ENCODE measurements around the gene KRT9.
A peak's percentile ranks its signal among the peaks of the same experiment; 100 is the strongest.
"Not testable (repeated sequence)": the region's sequence is repeated elsewhere in the genome, so short reads cannot be mapped to it uniquely, and the experiment has no call there.

The KRT9 gene

DNA sequence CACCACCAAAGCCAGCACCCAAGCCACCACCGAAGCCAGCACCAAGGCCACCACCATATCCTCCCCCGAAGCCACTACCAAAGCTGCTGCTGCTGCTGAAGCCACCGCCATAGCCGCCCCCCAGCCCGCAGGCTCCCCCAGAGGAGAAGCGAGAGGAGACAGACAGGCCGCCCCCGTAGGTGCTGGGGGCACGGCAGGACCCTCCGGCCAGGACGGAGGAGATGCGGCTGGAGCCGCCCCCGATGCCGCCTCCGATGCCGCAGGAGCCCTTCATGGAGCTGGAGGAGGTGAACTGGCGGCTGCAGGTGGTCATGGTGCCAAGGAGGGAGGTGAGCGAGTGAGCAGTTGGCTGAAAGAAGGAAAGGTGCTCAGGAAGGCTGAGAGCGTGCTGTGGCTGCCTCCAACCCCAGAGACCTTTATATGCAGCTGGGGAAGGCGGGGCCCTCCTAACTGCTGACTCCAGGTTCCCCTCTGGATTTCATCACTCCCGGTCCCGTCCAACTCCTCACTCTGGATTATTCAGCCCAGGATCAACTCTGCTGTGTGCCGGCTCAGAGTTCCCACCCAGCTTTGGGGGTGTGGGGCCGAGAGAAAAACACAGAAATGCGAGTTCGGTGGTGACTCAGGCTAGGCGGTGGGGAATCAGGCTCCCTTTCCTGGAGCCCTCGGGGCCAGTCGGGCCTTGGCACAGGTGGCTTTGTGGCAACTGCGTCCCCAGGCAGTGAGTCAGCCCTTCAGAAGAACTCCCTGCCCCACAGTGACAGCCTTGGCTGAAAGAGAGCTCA is 40.7 kb upstream of the KRT9 start, which contains the start of gene KRT16:
Gene KRT16 (minus strand): TSS at position 392 of the 785 bp plus-strand sequence. CDS start 79 bp downstream, at position 313.
- ATAC-seq, result not testable (repeated sequence)

DNA sequence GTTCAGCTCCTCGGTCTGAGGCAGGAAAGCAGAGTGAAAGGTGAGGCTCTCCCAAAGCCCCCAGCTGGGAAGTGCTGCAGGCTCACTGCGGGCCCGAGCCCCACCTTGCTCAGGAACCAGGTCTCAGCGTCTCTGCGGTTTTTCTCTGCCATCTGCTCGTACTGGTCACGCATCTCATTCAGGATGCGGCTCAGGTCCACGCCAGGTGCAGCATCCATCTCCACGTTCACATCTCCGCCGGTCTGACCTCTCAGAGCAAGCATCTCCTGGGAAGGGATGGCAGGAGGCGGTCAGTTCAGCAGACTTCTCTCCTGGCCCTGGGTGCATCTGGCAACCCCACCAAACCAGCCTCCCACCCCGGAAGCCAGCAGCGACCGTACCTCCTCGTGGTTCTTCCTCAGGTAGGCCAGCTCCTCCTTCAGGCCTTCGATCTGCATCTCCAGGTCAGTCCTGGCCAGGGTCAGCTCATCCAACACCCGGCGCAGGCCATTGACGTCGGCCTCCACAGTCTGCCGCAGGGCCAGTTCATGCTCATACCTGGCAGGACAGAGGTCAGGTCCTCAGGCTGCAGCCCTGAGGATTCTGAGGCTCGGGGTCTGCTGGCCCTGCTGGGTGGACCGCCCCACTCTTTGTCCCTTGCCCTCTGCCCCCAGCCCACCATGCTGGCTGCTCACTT is 39.2 kb upstream of the KRT9 start:
- Mint-ChIP-seq H3K27ac (no peak overlapping the region), H3K27me3 (peaks cover 53% of the 10 kb centered on the region), H3K4me3 (no peak overlapping the region), H3K9me3 (peaks cover 11% of the 10 kb centered on the region), H3K4me1 (no peaks in the 10 kb centered on the region), H3K36me3 (peaks cover 12% of the 10 kb centered on the region)
- no peak for ATAC-seq

More for the DNA sequence above, 40.7 kb upstream of the KRT9 start, which contains the start of gene KRT16:
- not testable (repeated sequence) for H3K27ac Mint-ChIP-seq, H3K4me3 Mint-ChIP-seq, H3K4me1 Mint-ChIP-seq, H3K9me3 Mint-ChIP-seq, H3K36me3 Mint-ChIP-seq
- H3K27me3 Mint-ChIP-seq, result peaks cover 53% of the 10 kb centered on the region

GRCh38 chr17:41610061-41610517 is 38.2 kb upstream of the KRT9 start:
- H3K27me3 Mint-ChIP-seq, result peaks cover 44% of the 10 kb centered on the region
- peaks cover 12% of the 10 kb centered on the region for H3K36me3 Mint-ChIP-seq
- H3K4me3 Mint-ChIP-seq, H3K4me1 Mint-ChIP-seq, H3K27ac Mint-ChIP-seq: not testable (repeated sequence)
- peaks cover 11% of the 10 kb centered on the region for H3K9me3 Mint-ChIP-seq
- ATAC-seq, result peak; percentile 24

DNA sequence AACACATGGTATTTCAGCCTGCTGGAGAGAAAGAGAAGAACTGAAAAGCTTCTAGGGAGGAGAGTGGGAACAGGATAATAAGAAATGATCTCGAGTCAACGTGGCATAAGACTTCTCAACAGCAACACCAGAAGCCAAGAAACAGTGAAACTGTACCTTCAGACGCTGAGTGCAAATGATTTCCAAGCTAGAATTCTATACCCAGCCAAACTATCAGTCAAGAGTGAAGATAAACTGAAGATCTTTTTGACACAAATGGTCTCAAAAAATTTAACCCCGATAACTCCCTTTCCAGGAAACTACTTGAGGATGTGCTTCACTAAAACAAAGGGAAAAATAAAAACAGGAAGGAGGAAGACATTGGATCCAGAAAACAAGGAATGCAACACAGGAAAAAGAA is 35.1 kb upstream of the KRT9 start:
- not testable (repeated sequence) for H3K27ac Mint-ChIP-seq, ATAC-seq
- peaks cover 11% of the 10 kb centered on the region for H3K9me3 Mint-ChIP-seq

DNA sequence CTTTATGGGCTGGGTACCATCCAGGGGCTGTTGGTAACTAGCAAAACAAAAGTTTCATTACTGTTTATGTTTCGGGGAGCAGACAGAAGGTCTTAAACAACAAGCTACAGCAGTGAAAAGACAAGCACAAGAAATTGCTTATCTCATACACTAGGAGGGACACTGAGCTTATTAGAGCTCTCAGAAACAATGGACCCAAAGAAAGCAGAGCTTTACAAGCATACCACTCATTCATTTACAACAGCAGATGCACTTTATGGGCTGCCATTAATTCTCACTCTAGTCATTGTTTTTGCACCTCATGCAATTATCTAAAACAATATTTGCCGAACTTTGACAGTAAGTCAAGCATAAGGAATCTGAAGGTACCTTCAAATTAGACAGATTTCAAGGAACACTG is 30.7 kb upstream of the KRT9 start:
- Mint-ChIP-seq H3K36me3 (peaks cover 12% of the 10 kb centered on the region), H3K27ac (no peak overlapping the region), H3K27me3 (peaks cover 38% of the 10 kb centered on the region), H3K9me3 (peaks cover 19% of the 10 kb centered on the region), H3K4me1 (no peaks in the 10 kb centered on the region), H3K4me3 (no peak overlapping the region)
- no peak for ATAC-seq

More for the DNA sequence above, 35.1 kb upstream of the KRT9 start:
- H3K4me1 Mint-ChIP-seq, H3K4me3 Mint-ChIP-seq: not testable (repeated sequence)
- peaks cover 39% of the 10 kb centered on the region for H3K27me3 Mint-ChIP-seq
- peaks cover 12% of the 10 kb centered on the region for H3K36me3 Mint-ChIP-seq

GRCh38 chr17:41600318-41600717 is 28.5 kb upstream of the KRT9 start:
- Mint-ChIP-seq H3K36me3 (no peaks in the 10 kb centered on the region), H3K9me3 (peaks cover 10% of the 10 kb centered on the region), H3K27ac (no peak overlapping the region), H3K4me1 (no peaks in the 10 kb centered on the region), H3K4me3 (no peak overlapping the region), H3K27me3 (peaks cover 30% of the 10 kb centered on the region)
- no peak for ATAC-seq

GRCh38 chr17:41599680-41600079 is 27.8 kb upstream of the KRT9 start:
- Mint-ChIP-seq H3K36me3 (no peaks in the 10 kb centered on the region), H3K27ac (no peak overlapping the region), H3K4me3 (no peak overlapping the region), H3K27me3 (peaks cover 37% of the 10 kb centered on the region), H3K4me1 (no peaks in the 10 kb centered on the region), H3K9me3 (peaks cover 10% of the 10 kb centered on the region)
- ATAC-seq, result no peak

DNA sequence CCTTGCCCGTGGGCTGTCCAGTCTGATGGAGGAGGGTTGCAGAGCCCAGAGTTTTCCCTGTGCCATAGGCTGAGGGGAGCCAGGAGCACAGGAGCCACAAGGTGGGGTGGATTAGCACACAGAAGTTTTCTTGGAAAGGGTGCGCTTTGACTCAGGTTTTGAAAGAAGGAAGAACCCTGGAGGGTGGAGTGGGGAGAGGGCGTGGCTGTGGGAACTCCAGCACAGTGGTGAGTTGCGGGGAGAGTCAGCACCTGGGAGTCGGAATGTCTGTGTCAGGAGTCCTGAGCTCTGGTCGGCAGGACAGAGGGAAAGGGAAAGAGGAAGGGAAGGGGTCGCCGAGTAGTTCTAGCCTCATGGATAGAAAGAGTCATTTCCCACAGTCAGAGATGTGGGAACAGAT is 23.7 kb upstream of the KRT9 start:
- no peaks in the 10 kb centered on the region for H3K4me1 Mint-ChIP-seq
- H3K27me3 Mint-ChIP-seq, result peaks cover 32% of the 10 kb centered on the region
- no peak for ATAC-seq
- H3K27ac Mint-ChIP-seq, result no peak overlapping the region
- H3K4me3 Mint-ChIP-seq, result no peak overlapping the region
- peaks cover 10% of the 10 kb centered on the region for H3K9me3 Mint-ChIP-seq
- no peaks in the 10 kb centered on the region for H3K36me3 Mint-ChIP-seq

DNA sequence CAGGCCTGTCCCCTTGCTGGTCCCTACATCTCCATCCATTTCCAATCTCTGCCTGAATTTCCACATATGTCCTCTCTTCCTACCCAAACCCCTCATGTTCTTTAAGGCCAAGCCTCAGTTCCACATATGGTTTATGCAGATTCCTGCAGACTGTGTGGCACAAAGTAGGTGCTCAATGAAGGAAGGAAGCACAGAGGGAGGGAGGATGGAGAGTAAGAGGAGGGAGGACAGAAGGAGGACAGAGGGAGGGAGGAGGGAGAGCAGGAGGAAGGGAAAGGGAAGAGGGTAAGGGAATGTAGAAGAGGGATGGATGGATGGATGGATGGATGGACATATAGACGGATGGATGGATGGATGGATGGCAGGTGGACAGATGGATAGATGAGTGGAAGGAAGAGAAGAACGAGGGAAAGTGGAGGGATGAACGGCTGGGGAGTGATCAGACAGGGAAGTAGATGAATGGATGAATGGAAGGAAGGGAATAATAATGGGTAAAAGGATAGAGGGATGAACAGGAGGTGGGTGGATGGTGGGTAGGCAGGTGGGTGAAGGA is 22.6 kb upstream of the KRT9 start:
- H3K36me3 Mint-ChIP-seq, result no peaks in the 10 kb centered on the region
- peaks cover 38% of the 10 kb centered on the region for H3K27me3 Mint-ChIP-seq
- no peak overlapping the region for H3K4me3 Mint-ChIP-seq
- no peak overlapping the region for H3K27ac Mint-ChIP-seq
- no peaks in the 10 kb centered on the region for H3K4me1 Mint-ChIP-seq
- H3K9me3 Mint-ChIP-seq, result peaks cover 10% of the 10 kb centered on the region
- ATAC-seq, result no peak

DNA sequence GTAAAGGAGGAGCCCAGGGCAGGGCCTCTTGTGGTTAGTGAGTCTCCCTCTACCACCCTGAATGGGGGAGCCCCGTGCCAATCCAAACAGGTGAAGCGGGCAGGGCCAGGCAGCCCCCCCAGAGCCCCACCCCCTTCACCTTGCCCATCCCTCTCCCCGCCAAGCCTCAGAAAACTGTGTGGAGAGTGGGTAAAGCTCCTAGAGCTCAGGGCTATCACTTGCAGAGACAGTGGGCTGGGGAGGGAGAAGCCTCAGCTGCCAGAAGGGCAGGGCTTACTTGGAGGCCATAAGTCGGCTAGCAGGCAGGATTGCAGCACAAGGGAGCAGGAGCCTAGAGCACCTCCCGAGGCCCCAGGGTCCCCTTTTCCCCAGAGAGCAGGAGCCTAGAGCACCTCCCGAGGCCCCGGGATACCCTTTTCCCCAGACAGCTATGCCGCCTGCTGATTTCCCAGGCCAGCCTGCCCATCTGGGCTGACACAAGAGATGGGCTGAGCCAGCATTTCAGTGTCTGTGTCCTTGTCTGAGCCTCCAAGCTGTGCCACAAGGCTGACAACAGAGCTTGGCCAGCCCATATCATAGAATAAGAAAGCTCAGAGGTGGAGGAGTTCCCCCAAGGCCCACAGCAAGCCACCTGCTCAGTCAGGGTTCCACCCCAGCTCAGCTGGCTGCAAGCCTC is 21.6 kb upstream of the KRT9 start:
- H3K4me3 Mint-ChIP-seq, result no peak overlapping the region

DNA sequence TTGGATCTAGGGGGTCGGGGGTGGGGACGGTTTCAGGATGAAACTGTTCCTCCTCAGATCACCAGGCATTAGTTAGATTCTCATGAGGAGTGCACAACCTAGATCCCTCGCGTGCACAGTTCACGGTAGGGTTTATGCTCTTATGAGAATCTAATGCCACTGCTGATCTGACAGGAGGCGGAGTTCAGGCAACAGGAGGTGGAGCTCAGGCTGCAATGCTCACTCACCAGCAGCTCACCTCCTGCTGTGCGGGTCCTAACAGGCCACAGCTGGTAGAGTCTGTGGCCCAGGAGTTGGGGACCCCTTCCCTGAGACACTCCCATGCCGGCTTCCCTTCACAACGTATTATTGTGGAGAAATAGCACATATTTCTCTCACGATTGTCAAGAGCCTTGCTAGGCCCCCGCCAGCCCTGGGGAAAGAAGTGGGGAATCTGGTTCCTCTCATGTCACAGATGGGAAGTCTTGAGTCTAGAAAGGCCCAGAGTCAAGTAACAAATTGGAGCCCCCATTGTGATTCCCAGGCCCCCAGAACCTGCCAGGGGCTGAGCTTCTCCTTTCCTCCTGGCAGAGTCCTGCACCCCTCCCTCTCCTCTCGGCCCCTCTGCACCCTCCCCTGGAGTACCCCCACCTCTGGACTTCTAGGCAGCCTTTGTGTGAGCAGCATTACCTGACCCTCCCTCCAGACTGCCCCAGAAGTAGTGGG is 20.9 kb upstream of the KRT9 start:
- Mint-ChIP-seq H3K27ac (no peak overlapping the region), H3K27me3 (peaks cover 48% of the 10 kb centered on the region), H3K4me1 (no peaks in the 10 kb centered on the region), H3K9me3 (peaks cover under 1% of the 10 kb centered on the region), H3K36me3 (no peaks in the 10 kb centered on the region), H3K4me3 (no peak overlapping the region)
- no peak for ATAC-seq

More for the DNA sequence above, 21.6 kb upstream of the KRT9 start:
- Mint-ChIP-seq H3K9me3 (peaks cover 4% of the 10 kb centered on the region), H3K4me1 (no peaks in the 10 kb centered on the region), H3K27ac (no peak overlapping the region), H3K27me3 (peaks cover 47% of the 10 kb centered on the region), H3K36me3 (no peaks in the 10 kb centered on the region)
- no peak for ATAC-seq

DNA sequence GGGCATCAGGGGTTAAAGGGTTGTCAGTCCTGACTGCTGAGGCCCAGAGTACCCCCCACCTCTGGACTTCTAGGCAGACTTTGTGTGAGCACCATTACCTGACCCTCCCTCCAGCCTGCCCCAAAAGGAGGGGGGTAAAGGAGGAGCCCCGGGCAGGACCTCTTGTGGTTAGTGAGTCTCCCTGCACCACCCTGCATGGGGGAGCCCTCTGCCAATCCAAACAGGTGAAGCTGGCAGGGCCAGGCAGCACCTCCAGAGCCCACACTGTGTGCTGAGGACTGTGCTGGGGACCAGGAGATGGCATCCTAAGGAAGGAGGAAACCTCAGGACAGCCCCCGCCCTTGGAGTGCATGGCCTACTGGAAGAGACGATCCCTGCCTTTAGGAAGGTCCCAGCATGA is 17.4 kb upstream of the KRT9 start:
- Mint-ChIP-seq H3K27me3 (peaks cover 56% of the 10 kb centered on the region), H3K9me3 (no peaks in the 10 kb centered on the region), H3K4me3 (no peak overlapping the region), H3K36me3 (no peaks in the 10 kb centered on the region), H3K27ac (no peak overlapping the region), H3K4me1 (no peaks in the 10 kb centered on the region)
- ATAC-seq, result no peak

- H3K4me1 Mint-ChIP-seq, result no peaks in the 10 kb centered on the region
- H3K9me3 Mint-ChIP-seq, result no peaks in the 10 kb centered on the region
- no peak overlapping the region for H3K4me3 Mint-ChIP-seq
- no peak for ATAC-seq
- H3K36me3 Mint-ChIP-seq, result no peaks in the 10 kb centered on the region
- H3K27ac Mint-ChIP-seq, result no peak overlapping the region
- H3K27me3 Mint-ChIP-seq, result peaks cover 61% of the 10 kb centered on the region
Measured at GRCh38 chr17:41588126-41588810, 16.4 kb upstream of the KRT9 start.

GRCh38 chr17:41586863-41587495 is 15.1 kb upstream of the KRT9 start, which contains the start of gene KRT14:
KRT14 (minus strand) TSS chr17:41586895; CDS start chr17:41586834, 61 bp downstream.
- no peak within 1 kb of the TSS for H3K4me3 Mint-ChIP-seq
- ATAC-seq, result no peak
- H3K27ac Mint-ChIP-seq, result no peak within 1 kb of the TSS
- no peaks in the 10 kb centered on the region for H3K36me3 Mint-ChIP-seq
- peaks cover 71% of the 10 kb centered on the region for H3K27me3 Mint-ChIP-seq
- H3K9me3 Mint-ChIP-seq, result no peaks in the 10 kb centered on the region
- H3K4me1 Mint-ChIP-seq, result no peaks in the 10 kb centered on the region
